Skin of body (tissue), 2 donors: ENCODE results near the gene STK31. TPM values are rescaled to one million over a fixed set of nuclear protein-coding genes. Genes with fewer than 3 reads are reported as not detected.
"Not testable (repeated sequence)": the region's sequence is repeated elsewhere in the genome, so short reads cannot be mapped to it uniquely, and the experiment has no call there.

ENCODE experiments used
- DNase-seq: peaks from one replicate; lab custom pipeline; 2025; lab: John Stamatoyannopoulos, UW
- total RNA-seq: library from RNA; depleted of rRNA; stranded (reverse); fragments of >200 nt; gene quantifications from one replicate; pipeline ENCODE4 v1.2.3, GENCODE V29; 2014

STK31 gene
- total RNA-seq: 0.20 TPM

GRCh38 chr7:23710000-23710399, at the start of gene STK31:
TSS of gene STK31 (plus strand) at chr7:23710219. CDS start at chr7:23710286, 67 bp downstream.
- no peak for DNase-seq

- no peak for DNase-seq
Measured at GRCh38 chr7:23661385-23661784, 48.6 kb upstream of the STK31 start.

- no peak for DNase-seq
Measured at GRCh38 chr7:23662124-23662983, 47.7 kb upstream of the STK31 start.

GRCh38 chr7:23662984-23663313, 47.1 kb upstream of the STK31 start:
- DNase-seq: no peak

- DNase-seq: no peak
Measured at GRCh38 chr7:23664122-23664521, 45.9 kb upstream of the STK31 start.

GRCh38 chr7:23672033-23672432, 38.0 kb upstream of the STK31 start:
- no peak for DNase-seq

GRCh38 chr7:23679898-23680413, 30.1 kb upstream of the STK31 start, which contains the start of gene FAM221A:
TSS of gene FAM221A (plus strand) at chr7:23680199. CDS start at chr7:23680219, 20 bp downstream.
- peak; percentile 60 for DNase-seq

- peak; percentile 14 for DNase-seq
Measured at GRCh38 chr7:23680414-23681405, 29.3 kb upstream of the STK31 start.

GRCh38 chr7:23684041-23684440, 26.0 kb upstream of the STK31 start:
- DNase-seq: not testable (repeated sequence)

- DNase-seq: peak; percentile 65
Measured at GRCh38 chr7:23685731-23686130, 24.3 kb upstream of the STK31 start.

GRCh38 chr7:23687011-23687410, 23.0 kb upstream of the STK31 start:
- no peak for DNase-seq

GRCh38 chr7:23689165-23689564, 20.9 kb upstream of the STK31 start:
- DNase-seq: no peak

- DNase-seq: no peak
Measured at GRCh38 chr7:23691320-23691719, 18.7 kb upstream of the STK31 start.

GRCh38 chr7:23693224-23693623, 16.8 kb upstream of the STK31 start:
- no peak for DNase-seq

GRCh38 chr7:23696916-23697441, 13.0 kb upstream of the STK31 start:
- DNase-seq: no peak

GRCh38 chr7:23698822-23699221, 11.2 kb upstream of the STK31 start:
- DNase-seq: no peak

- no peak for DNase-seq
Measured at GRCh38 chr7:23700046-23700445, 10.0 kb upstream of the STK31 start.

GRCh38 chr7:23709081-23709750, 803 bp upstream of the STK31 start:
- DNase-seq: no peak

GRCh38 chr7:23712368-23713284, 2.6 kb downstream of the STK31 start:
- DNase-seq: peak; percentile 39
